Panc1 (cell line): ENCODE results near the gene HABP2. TPM values are rescaled to one million over a fixed set of nuclear protein-coding genes. Genes with fewer than 3 reads are reported as not detected.

ENCODE experiments used
- ATAC-seq: fragments of 200-7000 bp; cut with Tn5 transposase; 2 replicates; pipeline ENCODE4 v1.9.1; 2020; ENCODE audit warnings: mild to moderate bottlenecking, moderate library complexity
- BruUV-seq: library from RNA; stranded (reverse); fragments of 400-500 nt; replicated peaks from 2 replicates; lab custom pipeline; 2021; lab: Mats Ljungman, UMichigan
- CTCF ChIA-PET: fragments of 300-600 bp; sonication (Branson Sonifier 250); formaldehyde crosslinking; loops from one replicate; lab custom pipeline; 2022; ENCODE audit warnings: antibody characterized with exemption; lab: Charles Lee
- POLR2A ChIA-PET: fragments of 300-600 bp; sonication (Branson Sonifier 250); formaldehyde crosslinking; loops from one replicate; lab custom pipeline; 2022; ENCODE audit warnings: antibody characterized with exemption; lab: Charles Lee
- DNase-seq: peaks from one replicate; pipeline ENCODE4 v3.0.0-alpha.2; 2010; ENCODE audit warnings: low read depth, low spot score
- H3K27ac ChIP-seq: 2 replicates; pipeline ENCODE4 v1.5.1; 2011; ENCODE audit warnings: mild to moderate bottlenecking, low read length, inconsistent platforms
- H3K27me3 ChIP-seq: fragments of 200-500 bp; sonication (Bioruptor generic); 2 replicates; pipeline ENCODE4 v1.6.0; 2014; ENCODE audit warnings: low read length, inconsistent platforms; ENCODE audit not compliant: control insufficient read depth, insufficient read depth
- H3K36me3 ChIP-seq: fragments of 200-500 bp; sonication (Bioruptor generic); 2 replicates; pipeline ENCODE4 v1.5.1; 2014; ENCODE audit warnings: inconsistent platforms, mild to moderate bottlenecking, low read length, moderate library complexity; ENCODE audit not compliant: control insufficient read depth, insufficient read depth
- H3K4me1 ChIP-seq: 2 replicates; pipeline ENCODE4 v1.5.1; 2011; ENCODE audit warnings: inconsistent platforms, mild to moderate bottlenecking, low read length, moderate library complexity; ENCODE audit not compliant: control insufficient read depth, insufficient read depth
- H3K4me3 ChIP-seq, 2 experiments: 2 replicates each; pipeline ENCODE4 v1.5.1; 2011 to 2012; ENCODE audit warnings: low read depth in 2 of 2, low read length in 2 of 2, mild to moderate bottlenecking in 2 of 2, inconsistent platforms in 1 of 2, moderate library complexity in 1 of 2
- H3K9me3 ChIP-seq: fragments of 200-500 bp; sonication (Bioruptor generic); 2 replicates; pipeline ENCODE4 v1.5.1; 2014; ENCODE audit warnings: low read depth, mild to moderate bottlenecking, inconsistent platforms, low read length, moderate library complexity; ENCODE audit not compliant: control insufficient read depth, insufficient read depth
- POLR2AphosphoS5 ChIP-seq: IDR thresholded peaks from 2 replicates; pipeline ENCODE4 v1.6.1; 2012; ENCODE audit warnings: mild to moderate bottlenecking, low read depth, low read length, moderate library complexity
- SIN3A ChIP-seq: IDR thresholded peaks from 2 replicates; pipeline ENCODE4 v1.6.1; 2012; ENCODE audit warnings: low read depth, mild to moderate bottlenecking, low read length, moderate library complexity, borderline replicate concordance; ENCODE audit not compliant: insufficient read depth
- TCF7L2 ChIP-seq: IDR thresholded peaks from 2 replicates; pipeline ENCODE4 v1.6.1; 2011; ENCODE audit warnings: mild to moderate bottlenecking, low read depth, low read length, inconsistent platforms
- in situ Hi-C: cut with HindIII; loops from 2 replicates; pipeline ENCODE4 v1.10.0; 2016; ENCODE audit warnings: low sequenced_read_pairs, low pct_unique_long_range_greater_than_20kb
- intact Hi-C: fragments of 100-400 bp; cut with micrococcal nuclease; formaldehyde crosslinking; loops from one replicate; pipeline ENCODE4 v1.10.0; 2022; ENCODE audit not compliant: unreplicated experiment
- total RNA-seq: library from RNA; stranded (reverse); gene quantifications from one replicate; pipeline ENCODE4 v1.2.1, GENCODE V29; 2021; ENCODE audit not compliant: unreplicated experiment
- TF ChIP-seq, protein P1 (sequence below), 2 experiments: IDR thresholded peaks; 2 replicates each; pipeline ENCODE4 v1.6.1; 2011 to 2012; ENCODE audit warnings: low read depth in 2 of 2, control low read depth in 1 of 2, low read length in 1 of 2, mild to moderate bottlenecking in 1 of 2, moderate library complexity in 1 of 2; ENCODE audit not compliant: insufficient read depth in 1 of 2
- TF ChIP-seq, protein P2 (sequence below): fragments of 450-650 bp; IDR thresholded peaks from 2 replicates; pipeline ENCODE4 v1.5.1; 2017; ENCODE audit warnings: mild to moderate bottlenecking

Gene HABP2
- total RNA-seq, 1 experiment from 2014 or later: 0.13 TPM

DNA sequence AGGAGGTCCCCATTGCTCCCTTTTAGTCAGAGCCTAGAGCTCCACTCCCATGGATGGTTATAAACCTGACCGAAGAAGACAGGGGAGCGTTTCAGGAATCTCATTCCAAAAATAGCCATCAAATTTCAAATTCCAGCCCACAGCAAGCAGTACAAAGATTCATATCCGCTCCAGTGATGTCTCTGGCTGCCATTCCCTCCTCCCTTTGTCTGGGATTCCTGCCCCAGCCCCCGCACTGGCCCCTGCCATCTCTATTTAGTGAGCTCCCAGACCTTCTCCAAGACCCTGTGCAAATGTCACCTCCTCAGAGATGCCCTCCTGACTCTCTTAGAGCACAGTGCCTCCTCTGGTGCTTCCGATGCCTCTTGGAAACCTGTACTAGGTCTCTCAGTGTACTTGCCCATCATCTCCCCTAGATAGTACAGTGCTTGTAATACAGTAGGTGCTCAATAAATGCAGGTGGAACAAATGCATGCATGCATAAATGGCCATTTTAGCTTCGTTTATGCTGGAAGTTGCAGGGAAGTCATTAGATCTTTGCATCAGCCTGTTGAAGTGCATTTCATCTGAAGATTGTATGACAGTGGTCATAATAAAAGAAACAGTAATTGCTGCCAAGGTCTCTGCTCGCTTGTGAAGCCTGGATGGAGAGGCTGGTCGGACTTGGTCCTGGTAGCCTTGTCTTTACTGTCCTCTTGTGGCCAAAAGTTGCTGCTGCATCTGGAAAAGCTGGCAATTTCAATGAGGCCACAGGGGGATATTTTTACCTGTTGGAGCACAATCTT is 32.0 kb upstream of the HABP2 start:
- Histone ChIP-seq H3K27me3 (no peaks in the 10 kb centered on the region; the same call in 1 of the 2 replicates), H3K4me3 (no peak overlapping the region), H3K4me1 (no peaks in the 10 kb centered on the region), H3K9me3 (no peaks in the 10 kb centered on the region), H3K36me3 (no peaks in the 10 kb centered on the region), H3K27ac (no peak overlapping the region)
- DNase-seq (peak; percentile 61), ATAC-seq (peak; percentile 74)
- ChIA-PET CTCF (interaction anchor here (0.5 to 1.3 kb wide), 3 partner anchors 10 to 135 kb away, joined by 3 to 4 read pairs (median 3); no protein-coding TSS in a partner anchor), POLR2A (no interaction called here)
- in situ Hi-C loops: no loop called here
- intact Hi-C loops: loop anchor here (5.0 kb wide), 1 partner anchor 134 kb away; no protein-coding TSS in a partner anchor
- no TSS peak for BruUV-seq
- TF ChIP-seq, protein P1, sequence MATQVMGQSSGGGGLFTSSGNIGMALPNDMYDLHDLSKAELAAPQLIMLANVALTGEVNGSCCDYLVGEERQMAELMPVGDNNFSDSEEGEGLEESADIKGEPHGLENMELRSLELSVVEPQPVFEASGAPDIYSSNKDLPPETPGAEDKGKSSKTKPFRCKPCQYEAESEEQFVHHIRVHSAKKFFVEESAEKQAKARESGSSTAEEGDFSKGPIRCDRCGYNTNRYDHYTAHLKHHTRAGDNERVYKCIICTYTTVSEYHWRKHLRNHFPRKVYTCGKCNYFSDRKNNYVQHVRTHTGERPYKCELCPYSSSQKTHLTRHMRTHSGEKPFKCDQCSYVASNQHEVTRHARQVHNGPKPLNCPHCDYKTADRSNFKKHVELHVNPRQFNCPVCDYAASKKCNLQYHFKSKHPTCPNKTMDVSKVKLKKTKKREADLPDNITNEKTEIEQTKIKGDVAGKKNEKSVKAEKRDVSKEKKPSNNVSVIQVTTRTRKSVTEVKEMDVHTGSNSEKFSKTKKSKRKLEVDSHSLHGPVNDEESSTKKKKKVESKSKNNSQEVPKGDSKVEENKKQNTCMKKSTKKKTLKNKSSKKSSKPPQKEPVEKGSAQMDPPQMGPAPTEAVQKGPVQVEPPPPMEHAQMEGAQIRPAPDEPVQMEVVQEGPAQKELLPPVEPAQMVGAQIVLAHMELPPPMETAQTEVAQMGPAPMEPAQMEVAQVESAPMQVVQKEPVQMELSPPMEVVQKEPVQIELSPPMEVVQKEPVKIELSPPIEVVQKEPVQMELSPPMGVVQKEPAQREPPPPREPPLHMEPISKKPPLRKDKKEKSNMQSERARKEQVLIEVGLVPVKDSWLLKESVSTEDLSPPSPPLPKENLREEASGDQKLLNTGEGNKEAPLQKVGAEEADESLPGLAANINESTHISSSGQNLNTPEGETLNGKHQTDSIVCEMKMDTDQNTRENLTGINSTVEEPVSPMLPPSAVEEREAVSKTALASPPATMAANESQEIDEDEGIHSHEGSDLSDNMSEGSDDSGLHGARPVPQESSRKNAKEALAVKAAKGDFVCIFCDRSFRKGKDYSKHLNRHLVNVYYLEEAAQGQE (IDR thresholded peaks at IDR 0.05; ENCODE audit: insufficient read depth in 1 of 2, low read depth in 2 of 2, low read length in 1 of 2): no peak
- TF ChIP-seq TCF7L2: no peak
- TF ChIP-seq, protein P2, sequence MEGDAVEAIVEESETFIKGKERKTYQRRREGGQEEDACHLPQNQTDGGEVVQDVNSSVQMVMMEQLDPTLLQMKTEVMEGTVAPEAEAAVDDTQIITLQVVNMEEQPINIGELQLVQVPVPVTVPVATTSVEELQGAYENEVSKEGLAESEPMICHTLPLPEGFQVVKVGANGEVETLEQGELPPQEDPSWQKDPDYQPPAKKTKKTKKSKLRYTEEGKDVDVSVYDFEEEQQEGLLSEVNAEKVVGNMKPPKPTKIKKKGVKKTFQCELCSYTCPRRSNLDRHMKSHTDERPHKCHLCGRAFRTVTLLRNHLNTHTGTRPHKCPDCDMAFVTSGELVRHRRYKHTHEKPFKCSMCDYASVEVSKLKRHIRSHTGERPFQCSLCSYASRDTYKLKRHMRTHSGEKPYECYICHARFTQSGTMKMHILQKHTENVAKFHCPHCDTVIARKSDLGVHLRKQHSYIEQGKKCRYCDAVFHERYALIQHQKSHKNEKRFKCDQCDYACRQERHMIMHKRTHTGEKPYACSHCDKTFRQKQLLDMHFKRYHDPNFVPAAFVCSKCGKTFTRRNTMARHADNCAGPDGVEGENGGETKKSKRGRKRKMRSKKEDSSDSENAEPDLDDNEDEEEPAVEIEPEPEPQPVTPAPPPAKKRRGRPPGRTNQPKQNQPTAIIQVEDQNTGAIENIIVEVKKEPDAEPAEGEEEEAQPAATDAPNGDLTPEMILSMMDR: peak; percentile 100
- no peak for TF ChIP-seq SIN3A
- no peak for TF ChIP-seq POLR2AphosphoS5

DNA sequence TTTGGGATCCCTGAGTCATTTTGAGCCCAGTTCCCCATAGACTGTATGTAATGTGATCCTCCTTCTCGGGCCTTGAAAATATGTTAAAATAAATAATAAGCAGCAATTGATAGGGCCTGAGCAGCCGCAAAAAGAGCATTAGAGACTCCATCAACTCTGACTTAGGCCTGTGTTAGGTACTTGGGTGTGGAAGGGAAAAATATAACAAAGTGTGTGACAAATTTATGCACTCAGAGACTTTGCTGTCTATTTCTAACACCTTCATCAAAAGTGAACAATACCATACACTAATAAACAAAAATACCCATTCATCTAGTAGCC is 31.4 kb upstream of the HABP2 start:
- no peak overlapping the region for H3K27ac ChIP-seq
- H3K36me3 ChIP-seq: no peaks in the 10 kb centered on the region
- no peaks in the 10 kb centered on the region for H3K4me1 ChIP-seq
- no peaks in the 10 kb centered on the region for H3K9me3 ChIP-seq
- H3K4me3 ChIP-seq: no peak overlapping the region
- in situ Hi-C loops: no loop called here
- ChIA-PET CTCF (interaction anchor here (0.5 kb wide), 1 partner anchor 79 kb away, joined by 3 read pairs; no protein-coding TSS in a partner anchor), POLR2A (no interaction called here)
- peaks cover 4% of the 10 kb centered on the region for H3K27me3 ChIP-seq
- DNase-seq (no peak), ATAC-seq (peak; percentile 14; the same call in 1 of the 2 replicates)
- BruUV-seq: no TSS peak
- intact Hi-C loops: loop anchor here (5.0 kb wide), 1 partner anchor 134 kb away; no protein-coding TSS in a partner anchor
- TF ChIP-seq TCF7L2 (no peak), SIN3A (no peak), POLR2AphosphoS5 (no peak)
- TF ChIP-seq, protein P2: no peak
- TF ChIP-seq, protein P1 (IDR thresholded peaks at IDR 0.05; ENCODE audit: insufficient read depth in 1 of 2, low read depth in 2 of 2, low read length in 1 of 2): no peak
